ENCODE data around the gene RBP4.
A peak's percentile ranks its signal among the peaks of the same experiment; 100 is the strongest.

The RBP4 gene

DNA sequence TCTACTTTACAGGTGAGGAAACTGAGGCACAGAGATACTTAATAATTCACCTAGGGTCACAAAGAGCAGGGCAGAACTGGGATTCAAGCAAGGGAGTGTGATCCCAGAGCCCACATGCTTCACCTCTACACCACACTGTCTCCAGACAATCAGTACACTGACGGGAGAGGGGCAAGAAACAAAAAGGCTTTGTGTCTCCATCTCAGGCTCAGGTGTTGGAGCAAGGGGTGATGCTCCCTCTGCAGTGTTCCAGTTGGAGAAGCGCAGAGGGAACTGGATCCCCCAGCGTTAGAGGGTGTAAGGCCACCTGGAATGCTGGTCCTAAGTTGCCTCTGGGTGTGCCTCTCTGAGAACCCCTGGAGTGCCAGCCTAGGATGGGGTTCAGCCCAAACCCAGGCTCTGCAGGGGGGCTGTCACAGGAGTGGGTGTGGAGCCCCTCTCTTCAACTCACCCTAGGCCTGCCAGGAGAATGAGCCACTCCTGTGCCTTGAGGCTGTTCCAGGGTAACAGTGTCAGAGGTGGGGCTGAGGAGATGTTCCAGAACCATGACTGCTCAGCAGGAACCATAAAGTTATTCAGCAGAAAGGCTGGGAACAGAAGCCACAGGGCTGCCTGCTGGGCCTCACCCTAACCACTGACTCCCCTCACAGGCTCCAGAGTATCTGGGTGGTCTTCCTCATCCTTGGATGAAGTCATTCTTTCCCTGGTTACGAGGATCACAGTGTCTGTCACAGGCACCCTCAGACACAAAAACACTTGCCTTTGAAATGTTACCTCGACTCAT, 5.5 kb downstream of the RBP4 start:
- peak; percentile 53 for DNase-seq

DNA sequence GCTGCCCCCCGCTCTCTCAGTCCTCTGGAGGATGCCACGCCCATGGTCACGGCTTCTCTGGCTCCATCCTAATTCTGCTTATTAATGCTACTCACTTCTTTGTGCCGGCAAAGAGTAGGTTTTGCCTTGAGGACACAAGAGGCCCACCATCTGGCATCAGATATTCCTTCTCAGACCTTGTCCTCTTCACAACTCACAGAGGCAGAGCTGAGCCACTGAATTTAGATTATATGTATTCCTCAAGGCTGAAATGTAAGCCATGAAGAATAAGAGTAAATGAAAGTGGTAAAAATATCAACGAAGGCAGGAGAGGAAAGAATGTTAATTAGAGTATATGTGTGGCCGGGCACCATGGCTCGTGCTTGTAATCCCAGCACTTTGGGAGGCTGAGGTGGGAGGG, 6.5 kb downstream of the RBP4 start:
- no peak for DNase-seq

DNA sequence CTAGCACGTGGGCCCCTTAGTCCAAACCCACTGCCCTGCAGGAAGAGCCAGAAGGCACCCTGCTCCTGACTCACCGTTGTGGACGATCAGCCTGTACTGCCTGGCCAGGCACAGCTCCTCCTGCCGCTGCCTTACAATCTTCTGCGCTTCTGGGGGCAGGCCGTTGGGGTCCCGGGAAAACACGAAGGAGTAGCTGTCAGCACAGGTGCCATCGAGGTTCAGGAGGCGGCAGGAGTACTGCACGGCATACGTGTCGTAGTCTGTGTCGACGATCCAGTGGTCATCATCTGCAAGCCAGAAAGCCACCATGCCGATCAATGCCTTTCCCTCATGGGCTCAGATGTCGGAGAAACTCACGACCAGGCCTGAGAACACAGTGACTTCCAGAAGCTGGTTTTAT, 7.3 kb downstream of the RBP4 start:
- DNase-seq, result no peak

DNA sequence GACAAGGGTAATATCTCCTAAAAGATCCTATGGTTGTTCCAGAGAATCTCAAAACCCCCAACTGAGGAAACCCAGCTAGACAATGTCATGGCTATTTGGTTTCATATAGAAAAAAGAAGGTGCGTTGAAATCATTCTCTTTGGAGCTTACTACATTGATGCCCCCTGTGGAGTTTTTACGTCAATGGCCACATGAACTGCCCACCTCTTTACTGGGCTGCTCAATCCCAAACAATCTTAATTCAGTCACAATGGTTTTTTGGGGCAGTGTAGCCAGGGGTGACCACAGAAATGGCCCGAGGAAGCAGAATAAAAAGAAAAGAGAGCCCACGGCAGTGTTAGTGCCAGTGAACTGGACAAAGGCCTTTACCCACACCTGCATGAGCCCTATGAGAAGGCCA, 7.8 kb downstream of the RBP4 start:
- DNase-seq, result no peak

GRCh38 chr10:93591065-93591808, 9.8 kb downstream of the RBP4 start:
- no peak for DNase-seq

- DNase-seq, result no peak
Observed at GRCh38 chr10:93590638-93591037, 10.4 kb downstream of the RBP4 start.

DNA sequence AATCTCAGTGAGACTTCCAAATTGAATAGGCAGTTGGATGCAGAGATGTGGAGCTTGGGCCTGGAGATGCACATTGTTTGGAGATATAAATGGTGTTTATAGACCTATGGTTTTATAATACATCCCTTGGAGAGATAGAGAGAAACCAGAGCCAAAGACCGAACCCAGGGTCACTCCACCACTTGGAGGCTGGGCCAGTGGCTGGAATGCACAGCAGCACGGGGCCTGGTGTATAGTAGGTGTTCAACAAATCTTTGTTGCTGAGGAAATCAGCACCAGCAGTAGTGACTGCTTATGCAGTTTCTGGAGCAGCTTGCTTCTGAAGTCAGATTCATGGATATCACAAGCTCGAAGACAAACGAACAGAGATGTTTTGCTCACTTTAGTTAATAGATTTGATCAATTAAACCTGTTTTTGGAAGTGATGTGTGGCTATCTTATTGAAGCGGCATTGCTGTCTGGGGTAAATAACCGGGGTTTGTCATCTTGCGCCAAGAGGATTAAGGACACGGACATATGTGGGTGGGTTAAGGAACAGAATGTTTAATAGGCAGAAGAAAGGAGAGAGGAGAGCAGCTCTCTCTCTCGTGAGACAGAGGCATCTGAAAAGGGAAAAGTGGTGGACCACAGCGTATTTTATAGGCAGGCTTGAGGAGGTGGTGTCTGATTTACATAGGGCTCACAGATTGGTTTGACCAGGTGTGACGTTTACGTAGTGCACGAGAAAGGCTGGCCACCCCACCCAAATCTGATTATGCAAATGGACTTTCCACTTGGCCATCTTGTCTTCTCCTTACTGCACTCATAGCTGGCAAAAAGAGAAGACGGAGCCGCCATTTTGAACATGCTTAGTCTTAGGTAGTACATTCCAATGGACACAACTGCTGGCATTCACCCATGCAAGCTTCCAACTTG, 11.1 kb downstream of the RBP4 start:
- DNase-seq, result no peak

DNA sequence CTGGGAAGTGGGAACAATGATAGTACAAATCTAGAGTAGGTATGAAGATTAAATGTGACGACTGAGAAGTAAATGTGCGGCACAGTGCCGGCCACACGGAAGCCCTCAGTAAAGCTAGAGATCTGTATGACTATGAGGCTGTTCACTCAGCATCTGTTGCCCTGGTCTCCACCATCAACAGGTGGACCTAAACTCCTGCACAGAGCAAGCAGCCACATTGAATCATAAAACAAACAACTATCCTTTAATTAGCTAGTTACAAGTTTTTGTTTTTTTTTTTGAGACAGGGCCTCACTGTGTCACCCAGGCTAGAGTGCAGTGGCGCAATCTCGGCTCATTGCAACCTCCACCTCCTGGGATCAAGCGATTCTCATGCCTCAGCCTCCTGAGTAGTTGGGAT, 16.6 kb downstream of the RBP4 start:
- DNase-seq, result no peak

- peak; percentile 55 for DNase-seq
Observed at GRCh38 chr10:93580828-93581227, 20.2 kb downstream of the RBP4 start.

DNA sequence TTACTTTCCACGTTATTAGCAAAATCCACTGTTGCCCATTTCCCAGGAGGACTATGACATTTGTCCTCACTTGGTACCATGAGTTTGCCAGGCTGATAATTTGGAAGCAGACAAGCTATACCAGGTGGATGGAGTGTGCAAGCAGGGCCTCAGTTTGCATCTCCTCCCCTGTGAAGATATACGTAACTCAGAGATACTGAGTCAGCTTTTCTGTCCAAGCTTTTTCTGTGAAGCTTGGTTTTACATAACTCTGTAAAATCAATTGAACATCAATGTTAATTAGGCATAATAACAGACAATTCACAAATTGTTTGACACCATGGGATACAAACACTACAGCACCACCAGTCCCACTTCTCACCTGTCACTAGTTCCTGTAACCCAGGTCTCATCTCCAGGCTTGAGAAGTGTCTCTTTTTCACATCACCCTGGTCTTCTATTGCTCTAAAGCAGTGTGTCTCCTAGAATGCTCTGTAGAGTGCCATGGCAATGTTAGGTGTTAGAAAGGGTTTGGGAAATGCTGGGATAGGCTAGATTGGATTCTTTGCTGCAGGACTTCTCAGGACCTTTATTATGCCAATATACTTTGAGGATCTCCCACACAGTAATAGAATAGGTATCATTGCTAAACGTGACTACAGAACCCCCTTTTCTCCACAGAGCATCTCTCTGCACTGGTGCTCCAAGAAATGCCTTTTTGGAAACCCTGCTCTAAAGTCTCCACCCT, 20.9 kb downstream of the RBP4 start:
- DNase-seq, result no peak

DNA sequence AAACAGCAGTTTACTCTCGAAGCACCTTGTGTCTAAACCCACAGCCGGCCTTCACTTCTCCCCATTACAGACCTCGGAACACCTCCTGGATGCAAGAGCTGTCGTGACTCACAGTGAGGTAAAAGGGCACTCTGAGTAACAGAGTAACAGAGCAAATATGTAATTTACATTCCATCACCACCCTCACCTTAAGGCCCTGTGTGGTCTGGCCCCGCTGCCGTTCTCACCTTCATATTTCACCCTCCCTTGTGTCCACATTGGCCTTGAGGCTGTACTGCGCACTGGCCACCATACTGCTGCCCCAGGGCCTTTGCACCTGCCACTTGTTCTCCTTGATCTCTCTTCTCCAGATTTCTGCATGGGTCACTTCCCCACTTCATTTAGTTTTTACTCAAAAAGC, 21.9 kb downstream of the RBP4 start:
- DNase-seq, result no peak

DNA sequence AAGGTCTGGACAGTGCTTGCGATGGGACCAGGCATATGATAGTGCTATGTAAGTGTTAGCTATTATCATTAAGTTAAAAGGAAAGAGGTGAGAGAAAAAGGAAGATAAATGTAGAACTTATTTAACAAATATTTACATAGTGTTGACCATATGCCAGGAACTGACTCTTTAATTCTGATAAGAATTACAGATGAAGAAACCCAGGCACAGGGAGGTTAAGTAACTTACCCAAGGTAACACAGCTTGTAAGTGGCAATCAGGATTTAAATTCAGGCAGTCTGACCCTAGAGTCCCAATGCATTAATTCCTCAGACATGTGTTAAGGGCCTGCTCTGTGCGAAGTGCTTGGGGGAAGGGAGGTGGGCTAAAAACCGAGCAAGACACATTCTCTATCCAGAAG, 23.5 kb downstream of the RBP4 start:
- no peak for DNase-seq

- no peak for DNase-seq
Observed at GRCh38 chr10:93576888-93577287, 24.1 kb downstream of the RBP4 start.

GRCh38 chr10:93573924-93574323, 27.1 kb downstream of the RBP4 start:
- DNase-seq, result no peak

GRCh38 chr10:93573051-93573909, 27.8 kb downstream of the RBP4 start:
- DNase-seq, result no peak

DNA sequence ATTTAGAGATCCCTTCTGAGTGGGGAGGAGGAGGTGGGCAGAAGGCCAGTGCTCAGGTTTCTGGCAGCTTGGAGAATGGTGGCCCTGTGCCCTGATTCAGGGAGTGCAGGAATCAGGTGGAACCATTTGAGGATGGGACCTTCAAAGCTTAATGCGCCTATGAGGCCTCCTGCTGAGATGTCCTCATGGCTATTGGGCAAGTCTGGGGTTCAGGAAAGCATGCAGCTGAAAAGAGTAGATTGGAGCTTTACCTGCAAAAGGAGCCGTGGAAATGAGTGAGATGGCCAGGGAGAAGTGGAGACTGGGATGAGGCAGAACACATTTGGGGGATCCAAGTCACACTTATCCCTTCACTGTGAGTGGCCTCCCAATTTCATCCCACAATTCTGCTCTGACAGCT, 28.4 kb downstream of the RBP4 start:
- no peak for DNase-seq

GRCh38 chr10:93570383-93570782, 30.7 kb downstream of the RBP4 start:
- DNase-seq, result no peak

DNA sequence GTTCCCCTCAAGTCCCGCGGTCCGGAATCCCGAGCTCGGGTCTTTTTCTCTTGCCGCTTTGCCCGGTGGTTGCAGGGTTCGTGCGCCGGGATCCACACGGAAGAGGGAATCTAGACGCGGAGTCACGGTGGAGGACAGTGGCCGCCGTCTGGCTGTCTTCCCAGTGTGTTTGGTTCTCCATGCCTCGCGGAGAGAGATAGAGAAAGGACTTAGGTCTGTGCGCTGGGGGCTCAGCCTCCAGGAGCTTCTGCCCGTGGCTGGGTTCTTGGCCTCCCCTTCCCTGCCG, 33.0 kb downstream of the RBP4 start:
- peak; percentile 12 for DNase-seq

GRCh38 chr10:93567277-93568104, 33.5 kb downstream of the RBP4 start:
- DNase-seq, result no peak

- peak; percentile 9 for DNase-seq
Observed at GRCh38 chr10:93566435-93567276, 34.4 kb downstream of the RBP4 start, which contains the start of gene FFAR4. Gene FFAR4 (plus strand): TSS chr10:93566665. CDS start chr10:93566721, 56 bp downstream.

Data from fibroblast of skin of back (primary cell).